OCI-LY7 (cell line): Measurements from ENCODE around the gene FKBP4.

Experiments used
- EZH2phosphoT487 ChIP-seq: fragments of 200-600 bp; sonication (generic); IDR thresholded peaks from 2 replicates; pipeline ENCODE4 v1.6.1; 2018; ENCODE audit warnings: low read depth, borderline replicate concordance, mild to moderate bottlenecking, mixed run types, antibody characterized with exemption, low read length, moderate library complexity, mixed read lengths
- TF ChIP-seq, protein P1 (sequence below): fragments of 200-600 bp; sonication (generic); conservative IDR thresholded peaks from 2 replicates; pipeline ENCODE4 v1.5.1; 2014; ENCODE audit warnings: mild to moderate bottlenecking, antibody characterized with exemption, low read length, moderate library complexity, mixed read lengths

DNA sequence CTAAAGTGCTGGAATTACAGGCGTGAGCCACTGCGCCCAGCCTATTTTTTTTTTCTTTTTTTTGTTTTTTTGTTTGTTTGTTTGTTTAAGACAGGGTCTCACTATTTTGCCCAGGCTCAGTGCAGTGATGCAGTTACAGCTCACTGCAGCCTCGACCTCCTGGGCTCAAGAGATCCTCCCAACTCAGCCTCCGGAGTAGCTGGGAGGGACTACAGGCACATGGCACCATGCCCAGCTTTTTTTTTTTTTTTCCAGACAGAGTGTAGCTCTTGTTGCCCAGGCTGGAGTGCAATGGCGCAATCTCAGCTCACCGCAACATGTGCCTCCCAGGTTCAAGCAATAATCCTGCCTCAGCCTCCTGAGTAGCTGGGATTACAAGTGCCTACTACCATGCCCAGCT lies 11.9 kb downstream of the FKBP4 start:
- TF ChIP-seq, protein P1, sequence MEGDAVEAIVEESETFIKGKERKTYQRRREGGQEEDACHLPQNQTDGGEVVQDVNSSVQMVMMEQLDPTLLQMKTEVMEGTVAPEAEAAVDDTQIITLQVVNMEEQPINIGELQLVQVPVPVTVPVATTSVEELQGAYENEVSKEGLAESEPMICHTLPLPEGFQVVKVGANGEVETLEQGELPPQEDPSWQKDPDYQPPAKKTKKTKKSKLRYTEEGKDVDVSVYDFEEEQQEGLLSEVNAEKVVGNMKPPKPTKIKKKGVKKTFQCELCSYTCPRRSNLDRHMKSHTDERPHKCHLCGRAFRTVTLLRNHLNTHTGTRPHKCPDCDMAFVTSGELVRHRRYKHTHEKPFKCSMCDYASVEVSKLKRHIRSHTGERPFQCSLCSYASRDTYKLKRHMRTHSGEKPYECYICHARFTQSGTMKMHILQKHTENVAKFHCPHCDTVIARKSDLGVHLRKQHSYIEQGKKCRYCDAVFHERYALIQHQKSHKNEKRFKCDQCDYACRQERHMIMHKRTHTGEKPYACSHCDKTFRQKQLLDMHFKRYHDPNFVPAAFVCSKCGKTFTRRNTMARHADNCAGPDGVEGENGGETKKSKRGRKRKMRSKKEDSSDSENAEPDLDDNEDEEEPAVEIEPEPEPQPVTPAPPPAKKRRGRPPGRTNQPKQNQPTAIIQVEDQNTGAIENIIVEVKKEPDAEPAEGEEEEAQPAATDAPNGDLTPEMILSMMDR = no peak
- TF ChIP-seq EZH2phosphoT487 = no peak
